Cerebellar cortex (tissue), 1 donor: ENCODE data around the gene ATAD2B.

ENCODE experiments used
- DNase-seq: peaks from one replicate; pipeline ENCODE4 v3.0.0-alpha.2; 2015; ENCODE audit warnings: low spot score

The ATAD2B gene

DNA sequence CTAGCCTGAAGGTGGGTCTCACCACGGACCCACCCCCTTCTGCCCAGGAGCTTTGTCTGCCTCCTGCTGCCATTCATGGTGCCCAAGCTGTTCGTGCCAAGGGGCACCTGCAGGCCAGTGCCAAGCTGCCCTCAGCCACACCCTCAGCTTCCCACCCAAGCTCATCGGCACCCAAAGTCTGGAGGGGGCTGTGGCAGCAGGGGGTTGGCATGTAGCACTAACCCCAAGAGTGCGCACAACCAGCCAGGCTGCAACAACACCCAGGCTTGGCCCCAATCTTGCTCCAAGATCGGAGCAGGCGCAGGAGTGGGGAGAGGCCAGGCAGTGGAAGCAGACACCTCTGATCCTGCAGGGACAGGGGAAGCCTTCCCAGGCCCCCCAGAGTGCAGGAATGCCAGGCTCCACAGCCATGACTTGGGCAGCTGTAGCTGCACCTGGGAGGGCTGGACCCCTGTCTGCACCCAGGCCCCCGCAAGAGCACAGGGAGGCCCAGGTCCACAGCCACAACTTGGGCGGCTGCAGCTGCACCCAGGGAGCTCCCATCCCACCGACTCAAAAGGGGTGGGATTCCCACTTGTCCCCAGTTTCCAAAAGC, 89.9 kb downstream of the ATAD2B start:
- DNase-seq: no peak

GRCh38 chr2:23836505-23836904, 90.4 kb downstream of the ATAD2B start:
- no peak for DNase-seq

DNA sequence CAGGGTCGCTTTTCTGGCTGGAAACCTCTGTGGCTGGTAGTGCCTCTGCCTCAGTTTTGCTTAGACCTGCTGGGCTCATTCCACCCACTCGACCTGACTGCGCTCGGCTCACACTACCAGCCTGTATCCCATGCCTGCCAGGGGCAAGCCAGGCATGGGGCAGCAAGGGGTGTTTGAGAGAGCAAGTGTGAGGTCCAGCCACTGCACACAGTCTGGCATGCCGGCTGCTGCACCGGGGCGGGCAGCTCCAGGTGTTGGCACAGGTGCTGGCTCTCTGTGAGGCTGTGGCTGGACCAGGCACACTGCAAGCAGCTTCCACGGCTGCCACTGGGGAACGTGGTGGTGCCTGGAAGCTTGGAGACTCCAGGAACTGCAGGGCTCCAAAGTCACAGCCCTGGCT, 90.9 kb downstream of the ATAD2B start:
- no peak for DNase-seq

- DNase-seq: no peak
Observed at GRCh38 chr2:23835423-23835822, 91.5 kb downstream of the ATAD2B start.

DNA sequence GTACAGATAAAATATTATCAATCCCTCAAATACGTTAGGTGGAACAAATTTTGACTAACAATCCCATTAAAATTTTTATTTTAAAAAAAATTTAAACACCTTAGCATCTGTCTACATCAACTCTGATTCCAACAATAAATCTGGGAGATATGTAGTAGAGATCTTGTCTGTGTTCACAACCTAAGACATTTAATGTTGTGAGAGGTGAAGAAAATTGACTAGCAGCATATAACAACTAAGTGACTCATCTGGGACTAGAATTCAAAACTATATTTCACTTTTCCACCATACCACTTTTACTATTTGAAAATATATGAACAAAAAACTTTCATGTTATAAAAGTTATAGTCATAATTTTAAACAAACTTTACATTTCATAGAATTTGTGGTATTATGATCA, 97.9 kb downstream of the ATAD2B start:
- no peak for DNase-seq

GRCh38 chr2:23828256-23828980, 98.5 kb downstream of the ATAD2B start:
- no peak for DNase-seq

GRCh38 chr2:23827287-23827686, 99.6 kb downstream of the ATAD2B start:
- no peak for DNase-seq

DNA sequence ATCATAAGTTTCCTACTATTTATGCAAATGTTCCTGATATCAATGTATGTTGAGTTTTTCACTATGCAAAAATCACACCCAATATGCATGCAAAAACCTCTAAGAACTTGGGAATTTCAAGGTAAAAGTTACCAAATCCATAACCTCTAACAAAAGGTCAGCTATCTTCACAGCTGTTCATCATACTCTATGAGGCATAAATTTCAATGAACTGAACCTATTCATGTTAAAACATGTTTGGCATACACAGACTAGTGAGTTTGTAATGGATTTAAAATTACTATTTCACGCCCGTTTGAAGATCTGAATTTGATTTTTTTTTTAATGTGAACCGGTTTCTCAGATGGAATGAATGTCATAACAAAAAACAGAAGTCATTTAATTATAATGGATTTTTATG, 100.2 kb downstream of the ATAD2B start:
- DNase-seq: no peak

- DNase-seq: no peak
Observed at GRCh38 chr2:23826040-23826439, 100.9 kb downstream of the ATAD2B start.

- DNase-seq: peak; percentile 56
Observed at GRCh38 chr2:23824777-23825212, 102.1 kb downstream of the ATAD2B start.

DNA sequence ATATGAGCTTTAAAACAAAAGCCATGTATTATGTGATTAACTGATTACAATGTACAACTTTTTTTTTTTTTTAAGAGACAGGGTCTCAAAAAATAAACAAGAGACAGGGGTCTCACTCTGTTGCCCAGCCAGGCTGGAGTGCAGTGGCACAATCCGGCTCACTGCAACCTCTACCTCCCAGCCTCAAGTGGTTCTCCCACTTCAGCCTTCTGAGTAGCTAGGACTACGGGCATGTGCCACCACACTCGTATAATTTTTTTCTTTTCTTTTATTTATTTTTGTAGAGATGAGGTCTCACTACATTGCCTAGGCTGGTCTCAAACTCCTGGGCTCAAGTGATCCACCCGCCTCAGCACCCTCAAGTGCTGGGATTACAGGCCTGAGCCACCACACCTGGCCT, 103.1 kb downstream of the ATAD2B start:
- DNase-seq: no peak

GRCh38 chr2:23814963-23815362, 112.0 kb downstream of the ATAD2B start:
- no peak for DNase-seq

DNA sequence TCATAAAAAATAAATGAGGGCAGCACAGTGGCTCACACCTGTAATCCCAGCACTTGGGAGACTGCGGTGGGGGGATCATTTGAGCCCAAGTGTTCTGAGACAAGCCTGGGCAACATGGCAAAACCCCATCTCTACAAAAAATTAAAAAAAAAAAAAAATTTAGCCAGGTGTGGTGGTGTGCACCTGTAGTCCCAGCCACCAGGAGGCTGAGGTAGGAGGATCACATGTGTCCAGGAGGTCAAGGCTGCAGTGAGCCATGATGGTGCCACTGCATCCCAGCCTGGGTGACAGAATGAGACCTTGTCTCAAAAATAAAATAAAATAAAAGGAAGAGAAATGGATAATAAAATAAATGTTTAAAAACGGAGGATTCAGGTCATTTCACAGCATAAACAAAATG, 113.5 kb downstream of the ATAD2B start:
- DNase-seq: no peak

DNA sequence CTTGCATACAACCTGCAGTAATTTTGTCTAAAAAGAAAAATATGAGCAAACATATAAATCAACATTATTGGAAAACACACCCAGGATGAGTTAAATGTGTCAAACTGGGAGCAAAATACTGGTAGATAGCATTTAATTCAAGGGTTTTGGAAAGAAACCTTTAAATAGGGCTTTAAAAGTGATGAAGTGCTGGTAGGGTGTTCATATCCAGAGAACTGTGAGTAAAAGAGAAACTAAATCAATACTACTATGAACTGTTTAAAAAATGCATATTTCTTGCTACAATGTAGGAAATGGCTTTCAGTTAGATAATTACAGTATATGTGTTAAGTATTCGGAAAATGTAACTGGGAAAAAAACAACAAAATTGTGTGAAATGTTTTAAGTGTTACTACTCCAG, 117.8 kb downstream of the ATAD2B start:
- no peak for DNase-seq

DNA sequence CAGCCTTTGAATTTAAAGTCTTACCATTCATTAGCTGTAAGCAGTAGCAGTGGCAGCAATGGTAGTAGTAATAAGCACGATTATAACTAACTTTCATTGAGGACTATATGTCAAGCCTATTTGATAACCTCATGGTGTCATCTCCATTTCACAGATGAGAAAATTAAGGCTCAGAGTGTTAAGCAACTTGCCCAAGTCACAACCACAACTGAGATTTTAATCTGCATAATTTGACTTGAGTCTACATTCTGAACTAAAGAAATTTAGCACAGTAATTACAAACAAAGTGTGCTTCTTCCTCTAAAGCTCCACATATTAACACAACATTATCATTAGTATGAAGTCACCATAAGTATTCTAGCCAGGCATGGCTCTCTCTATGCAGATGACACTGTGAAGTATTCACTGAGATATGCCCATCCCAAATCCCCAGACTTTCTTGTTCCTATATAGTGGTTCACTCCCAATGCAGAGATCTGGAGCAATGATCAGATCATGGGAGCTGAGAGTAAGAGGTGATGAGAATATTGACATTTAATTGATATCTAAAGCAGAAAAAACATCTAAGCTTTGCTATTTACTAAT, 120.2 kb downstream of the ATAD2B start:
- no peak for DNase-seq

- DNase-seq: no peak
Observed at GRCh38 chr2:23806201-23806600, 120.7 kb downstream of the ATAD2B start.

DNA sequence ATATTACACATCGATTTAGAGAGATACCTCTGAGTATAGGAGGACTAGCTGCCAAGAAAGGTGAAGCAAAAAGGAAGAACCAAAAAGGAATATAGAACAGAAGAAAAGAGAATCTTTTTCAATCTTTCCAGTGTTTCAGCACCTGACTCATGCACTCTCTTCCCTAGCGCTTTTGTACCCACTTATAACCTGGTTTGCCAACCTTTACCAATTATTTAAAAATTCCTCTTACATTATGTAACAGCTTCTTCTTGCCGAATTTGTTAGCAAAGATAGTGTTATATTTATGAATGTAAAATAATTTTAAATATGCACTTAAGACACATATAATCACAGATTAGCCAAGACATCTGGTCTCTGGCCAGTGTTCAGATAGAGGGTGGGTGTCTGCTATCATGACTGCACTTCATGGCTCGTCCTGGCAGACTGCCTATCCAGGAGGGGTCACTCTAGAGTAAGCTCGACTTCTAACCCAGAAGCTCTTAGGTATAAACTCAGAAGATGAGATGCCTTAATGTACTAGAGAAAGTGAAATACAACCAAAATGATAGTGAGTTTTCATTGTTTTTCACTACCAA, 122.9 kb downstream of the ATAD2B start:
- DNase-seq: peak; percentile 40

DNA sequence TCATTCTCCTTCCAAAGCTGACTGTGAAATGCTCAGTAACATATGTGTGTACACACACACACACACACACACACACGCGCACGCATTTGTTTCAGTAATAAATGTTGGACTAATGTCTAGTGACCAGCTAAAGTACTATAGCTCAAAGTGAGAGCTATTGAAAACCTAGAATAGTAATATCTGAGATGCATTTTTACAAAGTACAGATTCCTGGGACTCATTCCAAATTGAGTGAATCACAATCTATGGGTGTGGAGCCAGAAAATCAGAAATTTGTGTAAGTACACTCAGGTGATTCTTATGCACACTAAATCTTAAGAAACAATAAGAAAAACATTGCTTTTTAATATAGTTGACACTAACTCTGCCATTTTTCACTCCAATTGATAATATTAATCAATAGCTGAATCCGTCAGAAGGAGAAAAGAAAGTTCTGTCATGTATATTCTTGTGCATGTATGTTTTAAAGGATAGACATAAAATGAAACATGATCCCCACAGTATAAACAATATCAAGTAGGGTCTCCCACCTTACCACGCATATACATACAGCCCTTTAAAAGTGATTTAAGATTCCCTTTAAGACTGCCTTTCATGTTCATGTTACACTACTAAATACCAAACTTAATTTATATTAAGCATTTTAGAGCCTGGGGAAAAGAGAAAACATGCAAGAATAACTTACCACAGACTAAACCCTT, 123.5 kb downstream of the ATAD2B start:
- no peak for DNase-seq

DNA sequence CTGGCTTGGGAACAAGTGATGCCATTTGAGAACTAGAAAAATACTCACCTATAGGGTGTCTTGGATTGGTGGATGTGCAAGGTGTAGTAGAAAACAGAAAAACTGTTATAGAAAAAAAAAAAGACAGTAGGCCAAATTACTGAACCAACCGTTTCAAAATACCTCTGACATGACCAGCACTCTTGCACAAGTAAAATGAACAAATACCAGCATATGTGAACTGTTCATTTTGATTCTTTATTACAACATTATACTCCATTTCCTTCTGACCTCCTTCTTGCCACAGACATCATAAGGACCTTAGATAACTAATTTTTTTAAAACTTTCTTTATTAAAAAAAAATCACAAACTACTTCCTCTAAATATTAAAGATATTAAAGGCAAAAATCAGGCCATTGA, 125.5 kb downstream of the ATAD2B start:
- DNase-seq: no peak

DNA sequence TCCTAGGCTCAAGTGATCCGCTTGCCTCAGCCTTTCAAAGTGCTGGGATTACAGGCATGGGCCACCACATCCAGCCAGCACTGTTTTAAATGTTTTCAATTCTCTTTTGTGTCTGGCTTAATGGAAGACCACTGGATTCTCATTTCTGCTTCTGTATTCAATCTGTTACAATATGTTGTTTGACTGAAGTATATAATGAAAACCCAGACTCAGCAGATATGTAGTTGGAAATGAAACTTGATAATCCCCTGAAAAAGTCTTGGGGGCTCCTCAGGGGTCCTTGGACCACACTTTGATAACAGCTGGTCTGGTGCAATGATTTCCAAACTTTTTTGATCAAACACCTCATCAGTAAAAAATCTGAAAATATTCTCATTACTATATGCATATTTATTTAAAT, 132.7 kb downstream of the ATAD2B start:
- no peak for DNase-seq

DNA sequence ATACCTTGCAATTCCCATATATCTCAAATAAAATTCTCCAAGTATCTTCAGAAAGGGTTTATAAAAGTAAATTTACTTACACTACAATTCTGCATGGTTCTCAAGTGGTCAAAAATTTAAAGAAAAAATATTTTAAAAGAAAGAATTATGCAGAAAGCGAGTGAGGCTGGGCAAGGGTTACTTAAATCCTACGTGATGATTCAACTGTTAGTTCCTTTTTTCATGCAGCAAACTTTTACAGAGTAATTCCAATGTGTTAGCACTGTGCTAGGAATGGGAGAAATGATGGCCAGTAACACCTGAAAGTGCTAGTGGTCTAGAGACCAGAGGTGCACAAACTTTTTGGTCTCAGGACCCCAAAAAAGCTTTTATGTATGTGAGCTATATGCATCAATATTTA, 133.4 kb downstream of the ATAD2B start:
- no peak for DNase-seq

DNA sequence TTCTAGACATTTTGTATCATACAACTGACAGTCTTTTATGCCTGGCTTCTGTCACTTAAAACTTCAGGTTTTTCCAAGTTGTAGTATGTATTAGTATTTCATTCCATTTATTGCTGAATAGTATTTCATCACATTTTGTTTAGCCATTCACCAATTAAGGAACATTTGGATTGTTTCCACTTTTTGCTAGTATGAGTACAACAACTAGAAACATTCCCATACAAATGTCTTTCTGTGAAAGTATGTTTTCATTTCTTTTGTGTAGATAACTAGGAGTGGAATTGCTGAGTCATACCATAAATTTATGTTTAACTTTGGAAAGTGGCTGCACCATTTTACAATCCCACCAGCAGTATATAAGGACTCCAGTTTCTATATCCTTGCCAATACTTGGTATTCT, 135.9 kb downstream of the ATAD2B start:
- no peak for DNase-seq

GRCh38 chr2:23789012-23789411, 137.9 kb downstream of the ATAD2B start:
- no peak for DNase-seq
